SJCRH30 (cell line): ENCODE data around the gene IL22RA1. TPM values are rescaled to one million over a fixed set of nuclear protein-coding genes. Genes with fewer than 3 reads are reported as not detected.

ENCODE experiments used
- DNase-seq, 2 experiments: peaks; one replicate each; pipeline ENCODE4 v3.0.0-alpha.2; 2015 to 2020
- H3K27ac ChIP-seq: fragments of 250-450 bp; sonication (Bioruptor Pico); 2 replicates; pipeline ENCODE4 v1.5.1; 2020; ENCODE audit warnings: mild to moderate bottlenecking, moderate library complexity
- H3K27me3 ChIP-seq: fragments of 250-450 bp; sonication (Bioruptor Pico); 2 replicates; pipeline ENCODE4 v1.5.1; 2020; ENCODE audit warnings: mild to moderate bottlenecking, moderate library complexity
- H3K36me3 ChIP-seq: fragments of 250-450 bp; sonication (Bioruptor Pico); 2 replicates; pipeline ENCODE4 v1.5.1; 2020; ENCODE audit warnings: mild to moderate bottlenecking, moderate library complexity
- H3K4me1 ChIP-seq: fragments of 250-450 bp; sonication (Bioruptor Pico); 2 replicates; pipeline ENCODE4 v1.5.1; 2020; ENCODE audit warnings: mild to moderate bottlenecking, moderate library complexity
- H3K4me3 ChIP-seq: fragments of 250-450 bp; sonication (Bioruptor Pico); 2 replicates; pipeline ENCODE4 v1.5.1; 2020; ENCODE audit warnings: mild to moderate bottlenecking, moderate library complexity
- H3K9me3 ChIP-seq: fragments of 250-450 bp; sonication (Bioruptor Pico); replicated peaks from 2 replicates; pipeline ENCODE4 v1.5.1; 2020; ENCODE audit warnings: mild to moderate bottlenecking, moderate library complexity
- total RNA-seq: library from RNA; depleted of rRNA; stranded (reverse); fragments of >200 nt; shearing (Covaris generic); gene quantifications from 2 replicates; pipeline ENCODE4 v1.2.3, GENCODE V29; 2014

The IL22RA1 gene
- total RNA-seq, 1 experiment from 2014 or later, result not detected

DNA sequence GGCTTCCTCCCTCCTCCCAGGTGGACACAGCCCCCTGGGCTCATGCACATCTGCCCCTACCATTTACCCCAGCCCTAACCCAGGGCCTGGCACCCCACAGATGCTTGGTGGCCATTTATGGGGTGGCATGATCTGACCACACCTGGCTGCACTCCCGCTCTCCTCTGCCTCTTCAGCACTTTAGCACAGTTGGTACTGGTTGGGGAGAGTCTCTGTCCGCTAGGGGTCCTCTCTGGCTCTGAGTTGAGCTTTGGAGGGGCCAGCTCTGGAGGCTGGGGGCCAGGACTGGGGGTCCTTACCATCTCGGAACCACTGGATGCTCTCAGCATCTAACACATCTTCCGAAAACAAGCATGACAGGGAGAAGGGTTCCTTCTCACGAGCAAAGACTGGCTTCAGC, 48.4 kb downstream of the IL22RA1 start:
- no peak for DNase-seq
- Histone ChIP-seq H3K4me1 (no peaks in the 10 kb centered on the region), H3K27ac (no peak overlapping the region), H3K9me3 (no peaks in the 10 kb centered on the region), H3K4me3 (no peak overlapping the region), H3K36me3 (no peaks in the 10 kb centered on the region), H3K27me3 (peaks cover 16% of the 10 kb centered on the region)

DNA sequence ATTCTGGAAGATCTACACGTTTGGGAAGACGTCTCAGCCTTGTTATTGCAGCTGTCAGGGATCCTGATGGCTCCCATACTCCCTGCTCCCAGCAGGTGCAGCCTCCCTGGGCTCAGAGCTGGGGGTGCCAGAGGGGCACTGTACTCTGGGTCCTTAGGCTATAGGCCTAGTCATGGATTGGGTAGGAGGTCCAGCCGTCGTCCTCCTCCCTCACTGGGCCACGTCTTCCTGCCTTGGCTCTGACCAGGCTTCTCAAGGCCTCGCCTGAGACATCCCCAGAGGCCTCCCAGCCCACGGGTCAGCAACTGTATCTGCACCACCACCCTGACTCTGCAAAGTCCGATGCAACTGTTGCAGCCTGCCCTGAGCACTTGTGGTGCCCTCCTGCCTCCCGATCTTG, 49.2 kb downstream of the IL22RA1 start:
- no peak overlapping the region for H3K4me3 ChIP-seq
- H3K27me3 ChIP-seq, result peaks cover 21% of the 10 kb centered on the region
- peak in 1 of 2 experiments; percentile 22 for DNase-seq
- no peaks in the 10 kb centered on the region for H3K4me1 ChIP-seq
- no peaks in the 10 kb centered on the region for H3K36me3 ChIP-seq
- H3K9me3 ChIP-seq, result no peaks in the 10 kb centered on the region
- H3K27ac ChIP-seq, result no peak overlapping the region

DNA sequence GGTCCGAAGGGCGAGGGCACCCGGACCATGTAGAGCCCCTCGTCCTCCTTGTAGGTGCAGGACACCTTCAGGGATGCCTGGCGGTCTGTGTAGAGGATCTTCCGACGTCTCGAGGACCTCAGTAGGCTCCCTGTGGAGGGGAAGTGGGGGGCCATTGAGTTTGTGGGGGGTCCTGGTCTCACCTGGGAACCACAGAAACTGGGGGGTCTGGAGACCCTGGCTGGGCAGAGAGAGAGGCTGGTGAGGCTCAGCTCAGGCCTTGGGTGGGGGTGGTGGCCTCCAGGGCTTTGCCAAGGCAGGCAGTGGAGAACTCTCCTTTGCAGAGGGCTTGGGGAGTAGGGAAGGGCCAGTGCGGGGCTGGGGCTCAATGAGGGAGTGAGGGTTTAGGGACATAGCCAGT, 50.0 kb downstream of the IL22RA1 start:
- Histone ChIP-seq H3K36me3 (no peaks in the 10 kb centered on the region), H3K27ac (no peak overlapping the region), H3K4me1 (no peaks in the 10 kb centered on the region), H3K27me3 (peaks cover 26% of the 10 kb centered on the region), H3K4me3 (no peak overlapping the region), H3K9me3 (no peaks in the 10 kb centered on the region)
- no peak for DNase-seq

DNA sequence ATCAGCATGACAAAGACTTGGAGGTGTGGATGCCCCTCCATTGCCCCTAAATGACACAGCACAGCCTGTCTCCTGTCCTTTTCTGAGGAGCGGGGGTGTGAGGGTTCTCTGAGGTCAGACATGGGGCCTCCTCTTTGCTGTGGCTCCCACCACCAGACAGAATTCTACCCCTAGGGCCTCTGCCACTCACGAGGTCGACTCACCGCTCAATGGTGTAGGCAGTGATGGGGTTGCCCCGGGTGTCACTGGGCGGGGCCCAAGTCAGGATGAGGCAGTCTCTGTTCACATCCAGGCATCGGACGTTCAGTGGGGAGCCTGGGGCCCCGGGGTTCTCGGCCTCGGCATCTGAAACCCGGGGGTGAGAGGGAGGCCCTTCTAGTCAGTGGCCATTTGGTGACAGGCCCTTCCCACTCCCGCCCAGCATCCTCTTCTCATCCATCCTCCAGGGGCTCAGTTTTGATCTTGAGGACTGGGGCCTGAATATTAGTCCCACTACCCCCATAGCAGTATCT, 50.9 kb downstream of the IL22RA1 start:
- H3K9me3 ChIP-seq, result no peaks in the 10 kb centered on the region
- no peaks in the 10 kb centered on the region for H3K4me1 ChIP-seq
- no peaks in the 10 kb centered on the region for H3K36me3 ChIP-seq
- peaks cover 27% of the 10 kb centered on the region for H3K27me3 ChIP-seq
- no peak overlapping the region for H3K27ac ChIP-seq
- H3K4me3 ChIP-seq, result no peak overlapping the region
- no peak for DNase-seq

DNA sequence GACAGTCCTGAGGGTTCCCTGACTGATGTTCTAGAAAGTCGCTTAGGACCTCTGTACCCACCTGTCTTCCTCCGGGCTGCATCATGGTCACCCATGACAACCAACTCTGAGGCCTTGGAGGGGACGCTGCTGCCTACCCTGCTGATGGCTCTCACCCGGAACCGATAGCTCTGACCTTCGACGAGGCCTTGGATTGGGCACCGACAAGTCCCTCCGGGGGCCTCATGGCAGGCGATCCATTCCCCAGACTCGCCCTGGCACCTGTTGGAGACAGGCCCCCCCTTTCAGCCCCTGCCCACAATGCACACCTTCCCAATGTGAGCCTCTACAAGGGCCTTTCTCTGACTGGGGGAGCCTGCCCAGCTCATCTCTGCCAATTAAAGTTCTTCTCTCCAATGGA, 52.2 kb downstream of the IL22RA1 start:
- no peak overlapping the region for H3K4me3 ChIP-seq
- H3K9me3 ChIP-seq, result no peaks in the 10 kb centered on the region
- H3K27me3 ChIP-seq, result peaks cover 36% of the 10 kb centered on the region
- no peak for DNase-seq
- H3K4me1 ChIP-seq, result no peaks in the 10 kb centered on the region
- no peak overlapping the region for H3K27ac ChIP-seq
- H3K36me3 ChIP-seq, result no peaks in the 10 kb centered on the region

DNA sequence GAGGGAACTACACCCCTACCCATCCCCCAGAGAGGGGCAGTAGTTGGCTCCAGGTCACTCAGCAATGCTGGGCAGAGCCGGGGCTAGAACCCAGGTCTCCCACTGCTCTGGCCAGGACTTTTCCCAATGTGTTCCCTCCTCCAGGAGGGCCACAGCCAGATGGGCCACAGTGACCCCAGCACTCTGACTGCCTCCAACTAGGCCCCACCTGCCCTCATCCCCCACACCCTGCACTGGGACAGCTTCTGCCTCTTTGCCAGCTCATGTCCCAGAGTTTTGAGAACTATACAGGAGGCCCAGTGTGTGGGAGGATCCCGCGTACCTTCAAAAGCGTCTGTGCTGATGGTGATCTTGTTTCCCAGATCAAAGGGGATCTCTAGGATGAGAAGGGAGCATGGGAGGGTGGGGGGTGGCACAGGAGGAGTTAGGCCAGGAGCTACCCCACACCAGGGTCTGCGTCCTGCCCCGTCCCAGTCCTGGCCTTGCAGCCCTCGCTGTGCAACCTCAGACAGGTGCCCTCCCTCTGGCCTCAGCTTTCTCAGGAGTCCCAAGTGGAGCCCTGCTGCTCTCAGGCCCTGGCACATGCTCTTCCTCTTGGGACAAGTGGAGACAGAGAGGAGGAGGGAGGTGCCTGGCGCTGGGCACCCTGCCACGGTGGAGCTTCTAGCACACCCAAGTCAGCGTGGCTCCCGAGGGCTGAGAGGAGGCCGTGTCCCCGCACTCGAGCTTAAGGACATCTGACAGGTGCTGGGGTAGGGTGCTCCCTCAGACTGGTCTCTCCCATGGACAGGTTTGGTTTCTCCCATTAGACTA, 53.0 kb downstream of the IL22RA1 start:
- Histone ChIP-seq H3K4me1 (no peaks in the 10 kb centered on the region), H3K4me3 (no peak overlapping the region), H3K27me3 (peaks cover 36% of the 10 kb centered on the region), H3K27ac (no peak overlapping the region), H3K9me3 (no peaks in the 10 kb centered on the region), H3K36me3 (no peaks in the 10 kb centered on the region)
- no peak for DNase-seq

DNA sequence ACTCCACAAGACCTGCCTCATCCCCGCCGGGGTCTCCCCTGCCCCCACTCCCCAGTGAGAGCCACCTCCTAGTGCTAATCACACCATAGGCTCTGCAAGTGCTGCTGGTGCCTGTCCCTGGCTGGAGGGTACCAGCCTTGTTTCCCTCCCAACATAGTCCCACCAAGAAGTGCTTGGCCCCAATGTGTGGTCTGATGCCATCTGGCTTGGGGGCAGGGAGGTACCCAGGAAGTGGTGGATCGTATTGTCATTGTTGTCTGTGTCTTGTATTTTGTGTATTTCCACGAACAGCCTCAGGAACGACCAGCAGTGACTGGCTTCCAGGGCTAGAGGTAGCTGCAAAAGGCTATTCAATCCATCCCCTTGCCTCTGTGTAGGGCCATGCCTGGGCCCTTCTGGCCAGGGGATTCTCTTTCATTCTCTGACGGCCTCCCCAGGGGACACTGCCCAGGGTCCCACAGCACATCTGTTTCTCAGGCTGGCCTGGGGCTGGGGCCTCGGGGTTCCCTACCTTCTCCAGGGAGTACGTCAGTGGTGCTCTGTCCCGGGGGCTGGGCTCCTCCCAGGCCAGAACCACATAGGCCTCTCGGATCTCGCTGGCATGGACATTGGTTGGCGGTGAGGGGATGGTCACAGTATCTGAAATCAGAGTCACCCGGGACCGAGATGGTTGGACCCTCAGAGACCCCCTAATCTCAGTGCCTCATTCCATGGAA, 53.8 kb downstream of the IL22RA1 start:
- no peaks in the 10 kb centered on the region for H3K36me3 ChIP-seq

DNA sequence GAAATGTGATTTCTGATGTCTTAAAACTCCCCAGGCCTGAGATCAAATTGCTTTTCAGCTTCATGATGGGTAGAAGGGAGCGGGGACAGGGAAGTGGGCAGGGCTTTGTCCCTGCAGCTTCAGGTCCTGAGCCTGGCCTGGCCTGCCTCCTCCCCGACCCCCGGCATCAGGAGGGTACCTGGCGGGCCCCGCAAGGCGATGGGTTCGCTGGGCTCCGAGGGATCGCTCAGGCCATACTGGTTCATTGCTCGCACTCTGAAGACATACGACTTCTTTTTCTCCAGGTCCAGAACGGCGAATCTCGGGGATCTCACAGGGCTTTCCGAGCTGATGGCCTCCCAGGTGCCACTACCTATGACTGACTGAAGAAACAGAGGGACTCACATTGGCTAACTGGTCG, 56.5 kb downstream of the IL22RA1 start:
- H3K27me3 ChIP-seq, result peaks cover 28% of the 10 kb centered on the region
- H3K4me3 ChIP-seq, result no peak overlapping the region
- no peaks in the 10 kb centered on the region for H3K4me1 ChIP-seq
- DNase-seq, result no peak
- no peaks in the 10 kb centered on the region for H3K36me3 ChIP-seq
- H3K27ac ChIP-seq, result no peak overlapping the region
- no peaks in the 10 kb centered on the region for H3K9me3 ChIP-seq

More for the DNA sequence above, 53.8 kb downstream of the IL22RA1 start:
- H3K4me1 ChIP-seq, result no peaks in the 10 kb centered on the region
- no peak for DNase-seq
- H3K9me3 ChIP-seq, result no peaks in the 10 kb centered on the region
- H3K27me3 ChIP-seq, result peaks cover 36% of the 10 kb centered on the region
- no peak overlapping the region for H3K27ac ChIP-seq
- H3K4me3 ChIP-seq, result no peak overlapping the region

DNA sequence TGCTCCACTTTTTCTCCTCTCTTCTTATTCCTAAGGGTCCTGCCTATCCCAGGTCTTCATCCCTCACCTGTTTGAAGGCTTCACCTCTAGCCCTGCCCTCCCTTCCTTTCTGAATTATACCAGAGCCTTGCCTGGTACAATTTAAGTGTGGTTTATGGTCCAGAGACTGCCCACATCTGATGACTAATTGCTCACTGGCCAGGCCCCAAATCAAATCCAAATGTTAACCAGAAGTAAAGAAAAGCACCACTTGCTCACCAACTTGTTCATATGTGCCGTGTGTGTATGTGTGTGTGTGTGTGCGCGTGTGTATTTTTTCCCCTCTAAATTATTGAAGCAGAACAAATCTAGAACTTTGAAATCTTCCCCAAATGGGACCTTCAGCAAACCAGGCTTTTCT, 57.4 kb downstream of the IL22RA1 start:
- Histone ChIP-seq H3K4me1 (no peaks in the 10 kb centered on the region), H3K27me3 (peaks cover 29% of the 10 kb centered on the region), H3K4me3 (no peak overlapping the region), H3K36me3 (no peaks in the 10 kb centered on the region), H3K27ac (no peak overlapping the region), H3K9me3 (no peaks in the 10 kb centered on the region)
- no peak for DNase-seq

DNA sequence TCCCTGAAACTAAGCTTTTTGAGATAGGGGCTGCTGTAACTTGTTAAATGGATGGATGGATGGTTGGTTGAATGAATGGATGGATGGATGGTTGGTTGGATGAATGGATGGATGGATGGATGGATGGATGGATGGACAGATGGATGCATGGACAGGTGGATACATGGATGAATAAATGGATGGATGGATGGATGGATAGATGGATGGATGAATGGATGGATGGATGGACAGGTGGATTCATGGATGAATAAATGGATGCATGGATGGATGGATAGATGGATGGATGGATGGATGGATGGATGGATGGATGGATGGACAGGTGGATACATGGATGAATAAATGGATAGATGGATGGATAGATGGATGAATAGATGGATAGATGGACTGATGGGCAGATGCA, 57.9 kb downstream of the IL22RA1 start:
- no peak for DNase-seq
- no peak overlapping the region for H3K4me3 ChIP-seq
- no peaks in the 10 kb centered on the region for H3K4me1 ChIP-seq
- no peak overlapping the region for H3K27ac ChIP-seq
- peaks cover 29% of the 10 kb centered on the region for H3K27me3 ChIP-seq
- no peaks in the 10 kb centered on the region for H3K9me3 ChIP-seq
- H3K36me3 ChIP-seq, result no peaks in the 10 kb centered on the region

DNA sequence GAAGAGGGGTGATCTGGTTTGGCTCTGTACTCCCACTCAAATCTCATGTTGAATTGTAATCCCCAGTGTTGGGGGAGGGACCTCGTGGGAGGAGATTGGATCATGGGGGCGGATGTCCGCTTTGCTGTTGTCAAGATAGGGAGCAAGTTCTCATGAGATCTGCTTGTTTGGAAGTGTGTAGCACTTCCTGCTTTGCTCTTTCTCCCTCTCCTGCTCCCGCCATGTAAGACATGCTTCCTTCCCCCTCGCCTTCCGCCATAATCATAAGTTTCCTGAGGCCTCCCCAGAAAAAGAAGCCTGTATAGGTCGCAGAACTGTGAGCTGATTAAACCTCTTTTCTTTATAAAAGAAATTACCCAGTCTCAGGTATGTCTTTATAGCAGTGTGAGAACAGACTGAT, 58.9 kb downstream of the IL22RA1 start:
- Histone ChIP-seq H3K4me1 (no peaks in the 10 kb centered on the region), H3K4me3 (no peak overlapping the region), H3K36me3 (no peaks in the 10 kb centered on the region), H3K9me3 (no peaks in the 10 kb centered on the region), H3K27me3 (peaks cover 27% of the 10 kb centered on the region), H3K27ac (no peak overlapping the region)
- DNase-seq, result no peak

DNA sequence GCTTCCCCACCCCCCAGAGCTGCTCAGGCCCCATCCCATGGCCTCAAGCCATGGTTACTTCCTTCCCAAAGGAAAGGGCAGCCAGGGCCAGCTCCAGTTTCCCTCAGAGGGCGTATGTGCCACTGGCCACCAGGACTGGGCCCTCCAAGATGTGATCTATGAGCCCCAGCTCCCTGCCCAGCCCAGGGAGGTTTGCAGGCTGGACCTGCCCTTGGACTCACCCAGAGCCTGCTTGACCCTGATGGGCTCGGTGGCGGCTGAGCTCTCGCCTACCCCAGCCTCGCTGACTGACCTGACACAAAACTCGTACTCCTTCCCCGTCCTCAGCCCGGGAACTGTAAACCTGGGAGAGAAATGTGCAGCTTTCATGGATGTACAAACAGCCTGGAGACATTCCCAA, 60.6 kb downstream of the IL22RA1 start:
- Histone ChIP-seq H3K9me3 (no peaks in the 10 kb centered on the region), H3K36me3 (no peaks in the 10 kb centered on the region), H3K4me3 (no peak overlapping the region), H3K4me1 (no peaks in the 10 kb centered on the region), H3K27ac (no peak overlapping the region), H3K27me3 (peaks cover 26% of the 10 kb centered on the region)
- no peak for DNase-seq

DNA sequence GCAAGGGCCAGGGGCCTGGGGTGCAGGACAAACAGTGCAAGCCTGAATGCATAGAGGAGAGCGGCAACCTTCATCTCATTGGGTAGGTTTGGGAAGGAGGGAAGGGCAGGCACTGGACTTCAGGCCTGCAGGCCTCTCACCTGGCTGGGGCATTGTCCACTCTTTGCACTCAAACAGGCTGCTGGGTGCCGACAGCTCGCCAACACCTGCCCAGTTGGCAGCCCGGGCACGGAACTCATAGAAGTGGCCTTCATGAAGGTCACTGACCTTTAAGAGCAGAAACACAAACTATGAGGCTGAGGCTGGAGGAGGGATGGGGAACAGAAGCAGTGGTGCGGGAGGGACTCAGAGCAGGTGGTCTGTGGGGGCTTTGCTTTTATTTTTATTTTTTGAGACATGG, 61.8 kb downstream of the IL22RA1 start:
- no peak for DNase-seq
- no peak overlapping the region for H3K4me3 ChIP-seq

DNA sequence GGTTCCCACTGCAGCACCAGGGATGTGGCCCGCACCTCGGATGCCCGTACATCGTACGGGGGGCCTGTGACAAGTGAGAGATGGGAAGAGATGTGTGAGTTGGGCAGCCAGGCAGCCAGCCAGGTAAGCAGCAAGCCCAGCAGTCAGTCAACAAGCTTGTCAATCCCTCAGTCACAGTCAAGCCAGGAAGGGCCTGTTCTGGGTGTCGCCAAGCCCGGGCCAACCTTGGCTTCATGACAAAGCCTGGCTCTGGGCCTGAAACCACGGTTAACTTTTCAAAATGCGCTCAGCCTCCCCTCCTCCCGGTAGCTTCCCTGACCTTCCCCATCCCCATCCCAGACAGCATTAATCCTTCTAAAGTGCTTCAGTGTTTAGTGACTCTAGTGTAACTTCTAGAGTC, 62.8 kb downstream of the IL22RA1 start:
- DNase-seq, result no peak
- H3K36me3 ChIP-seq, result no peaks in the 10 kb centered on the region
- H3K27me3 ChIP-seq, result peaks cover 19% of the 10 kb centered on the region; the same call in 1 of the 2 replicates
- no peak overlapping the region for H3K27ac ChIP-seq
- H3K4me3 ChIP-seq, result no peak overlapping the region
- no peaks in the 10 kb centered on the region for H3K4me1 ChIP-seq
- H3K9me3 ChIP-seq, result no peaks in the 10 kb centered on the region

More for the DNA sequence above, 61.8 kb downstream of the IL22RA1 start:
- Histone ChIP-seq H3K36me3 (no peaks in the 10 kb centered on the region), H3K4me1 (no peaks in the 10 kb centered on the region), H3K27ac (no peak overlapping the region), H3K27me3 (peaks cover 17% of the 10 kb centered on the region), H3K9me3 (no peaks in the 10 kb centered on the region)

DNA sequence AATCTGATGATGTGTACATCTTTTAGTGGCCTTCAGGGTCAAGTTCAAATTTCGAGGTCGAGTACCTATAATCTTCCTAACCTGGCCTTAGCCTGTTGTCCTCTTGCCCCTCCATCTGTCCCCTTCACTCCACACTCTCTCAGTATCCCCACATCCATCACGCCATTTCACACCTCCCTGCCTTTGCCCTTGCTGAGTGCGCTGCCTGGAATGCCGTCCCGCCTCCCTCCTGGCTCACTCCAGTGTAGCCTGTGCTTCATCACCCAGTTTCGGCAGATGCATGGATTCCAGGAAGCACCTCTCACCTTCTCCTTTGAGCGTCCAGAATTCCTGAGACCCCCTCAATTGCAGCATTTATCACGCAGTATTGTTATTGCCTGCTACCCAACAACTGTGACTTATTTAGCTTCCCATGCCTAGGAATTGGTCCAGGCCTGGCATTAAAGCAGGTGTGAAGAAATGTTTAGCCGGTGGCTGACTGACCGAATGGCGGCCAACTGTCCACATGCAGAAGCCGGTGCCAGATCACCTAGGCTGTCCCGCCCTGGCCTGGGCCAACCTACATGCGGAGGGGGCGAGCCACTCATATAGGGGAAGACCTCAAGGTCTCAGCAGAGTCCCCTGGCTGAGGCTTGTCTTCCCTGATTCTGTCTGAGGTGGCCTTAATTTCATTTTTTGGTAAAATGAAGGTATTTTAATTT, 65.5 kb downstream of the IL22RA1 start:
- no peaks in the 10 kb centered on the region for H3K9me3 ChIP-seq
- peaks cover 21% of the 10 kb centered on the region for H3K27me3 ChIP-seq
- H3K4me3 ChIP-seq, result no peak overlapping the region
- H3K36me3 ChIP-seq, result no peaks in the 10 kb centered on the region
- no peaks in the 10 kb centered on the region for H3K4me1 ChIP-seq
- no peak overlapping the region for H3K27ac ChIP-seq
- no peak for DNase-seq
